Measurements from ENCODE around the gene COG5.

The COG5 gene

GRCh38 chr7:107441581-107442422 lies 121.9 kb downstream of the COG5 start:
- H3K4me3 ChIP-seq (ENCODE audit: low read depth, low read length), result no peak overlapping the region
- no peak for DNase-seq (ENCODE audit: low read depth)
- TF ChIP-seq CTCF (IDR thresholded peaks at IDR 0.05; ENCODE audit: control insufficient read depth, extremely low read depth, insufficient read depth), result no peak

- TF ChIP-seq CTCF (IDR thresholded peaks at IDR 0.05; ENCODE audit: control insufficient read depth, extremely low read depth, insufficient read depth), result no peak
- no peak overlapping the region for H3K4me3 ChIP-seq (ENCODE audit: low read depth, low read length)
- no peak for DNase-seq (ENCODE audit: low read depth)
These were observed 124.7 kb downstream of the COG5 start for GRCh38 chr7:107439025-107439424.

GRCh38 chr7:107435749-107436148 lies 128.0 kb downstream of the COG5 start:
- TF ChIP-seq CTCF (IDR thresholded peaks at IDR 0.05; ENCODE audit: control insufficient read depth, extremely low read depth, insufficient read depth), result no peak
- DNase-seq (ENCODE audit: low read depth), result no peak
- H3K4me3 ChIP-seq (ENCODE audit: low read depth, low read length), result no peak overlapping the region

GRCh38 chr7:107432261-107432660 lies 131.5 kb downstream of the COG5 start:
- no peak overlapping the region for H3K4me3 ChIP-seq (ENCODE audit: low read depth, low read length)
- TF ChIP-seq CTCF (IDR thresholded peaks at IDR 0.05; ENCODE audit: control insufficient read depth, extremely low read depth, insufficient read depth), result no peak
- DNase-seq (ENCODE audit: low read depth), result no peak

- no peak overlapping the region for H3K4me3 ChIP-seq (ENCODE audit: low read depth, low read length)
- no peak for TF ChIP-seq CTCF (IDR thresholded peaks at IDR 0.05; ENCODE audit: control insufficient read depth, extremely low read depth, insufficient read depth)
- DNase-seq (ENCODE audit: low read depth), result no peak
These were observed 133.7 kb downstream of the COG5 start for GRCh38 chr7:107430057-107430456.

- no peak overlapping the region for H3K4me3 ChIP-seq (ENCODE audit: low read depth, low read length)
- TF ChIP-seq CTCF (IDR thresholded peaks at IDR 0.05; ENCODE audit: control insufficient read depth, extremely low read depth, insufficient read depth), result no peak
- DNase-seq (ENCODE audit: low read depth), result no peak
These were observed 135.1 kb downstream of the COG5 start for GRCh38 chr7:107428642-107429041.

- DNase-seq (ENCODE audit: low read depth), result no peak
- no peak for TF ChIP-seq CTCF (IDR thresholded peaks at IDR 0.05; ENCODE audit: control insufficient read depth, extremely low read depth, insufficient read depth)
- H3K4me3 ChIP-seq (ENCODE audit: low read depth, low read length), result no peak overlapping the region
These were observed 136.3 kb downstream of the COG5 start for GRCh38 chr7:107427462-107427861.
